ENCODE data around the gene CCDC141.

DNA sequence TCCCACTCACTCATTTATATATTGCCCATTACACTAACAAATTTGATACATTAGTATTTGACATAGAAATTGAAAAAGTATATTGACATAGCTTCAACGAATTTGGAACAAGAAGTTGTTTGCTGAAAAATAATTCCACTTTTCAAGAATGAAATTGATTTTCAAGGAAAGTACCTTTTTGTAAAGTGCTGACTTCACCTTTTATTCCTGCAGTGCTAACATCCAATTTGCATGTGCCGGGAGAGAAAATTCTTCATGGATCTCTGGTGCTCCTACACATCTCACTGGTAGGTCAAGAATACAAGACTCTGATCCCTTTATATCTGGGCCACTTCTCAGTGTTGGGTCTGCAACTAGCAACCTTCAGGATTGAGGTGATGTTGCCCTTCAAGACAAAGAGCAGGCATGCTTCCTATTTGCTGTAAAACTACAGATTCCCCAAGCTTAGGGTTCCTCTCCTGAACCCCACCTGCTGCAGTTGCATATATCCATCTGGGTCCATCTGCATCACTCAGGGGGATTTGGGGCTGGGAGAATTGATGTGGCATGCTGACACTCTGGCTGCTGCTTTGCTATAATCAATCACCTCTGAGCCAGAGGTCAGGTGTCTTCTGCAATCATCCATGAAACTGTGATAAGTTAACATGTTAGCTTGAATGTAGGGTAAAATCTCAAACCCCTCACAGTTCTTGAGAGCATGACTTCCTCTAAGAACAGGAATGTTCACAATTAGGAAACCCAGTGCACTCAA lies 134.3 kb downstream of the CCDC141 start:
- no peak for TF ChIP-seq CTCF (IDR thresholded peaks at IDR 0.05)
- no peak for TF ChIP-seq POLR2AphosphoS5 (IDR thresholded peaks at IDR 0.05)

All from breast epithelium (tissue), 3 donors.